ENCODE data around the gene ERMARD.
A peak's percentile ranks its signal among the peaks of the same experiment; 100 is the strongest.

The ERMARD gene

GRCh38 chr6:169783971-169784820 is 32.8 kb downstream of the ERMARD start:
- DNase-seq (ENCODE audit: low spot score) = no peak

GRCh38 chr6:169784821-169785340 is 33.5 kb downstream of the ERMARD start:
- no peak for DNase-seq (ENCODE audit: low spot score)

GRCh38 chr6:169785566-169785965 is 34.1 kb downstream of the ERMARD start:
- no peak for DNase-seq (ENCODE audit: low spot score)

- no peak for DNase-seq (ENCODE audit: low spot score)
Observed at GRCh38 chr6:169786349-169786748, 34.9 kb downstream of the ERMARD start.

GRCh38 chr6:169787797-169788196 is 36.4 kb downstream of the ERMARD start:
- no peak for DNase-seq (ENCODE audit: low spot score)

GRCh38 chr6:169788809-169789145 is 37.4 kb downstream of the ERMARD start:
- DNase-seq (ENCODE audit: low spot score) = no peak

GRCh38 chr6:169789146-169789943 is 37.9 kb downstream of the ERMARD start:
- no peak for DNase-seq (ENCODE audit: low spot score)

- peak; percentile 79 for DNase-seq (ENCODE audit: low spot score)
Observed at GRCh38 chr6:169789944-169790927, 38.8 kb downstream of the ERMARD start.

GRCh38 chr6:169791721-169792131 is 40.3 kb downstream of the ERMARD start:
- DNase-seq (ENCODE audit: low spot score) = no peak

GRCh38 chr6:169792306-169793015 is 41.0 kb downstream of the ERMARD start:
- DNase-seq (ENCODE audit: low spot score) = no peak

GRCh38 chr6:169793408-169793807 is 42.0 kb downstream of the ERMARD start:
- DNase-seq (ENCODE audit: low spot score) = no peak

- DNase-seq (ENCODE audit: low spot score) = no peak
Observed at GRCh38 chr6:169794317-169795055, 43.1 kb downstream of the ERMARD start.

GRCh38 chr6:169795196-169795595 is 43.8 kb downstream of the ERMARD start:
- no peak for DNase-seq (ENCODE audit: low spot score)

- DNase-seq (ENCODE audit: low spot score) = no peak
Observed at GRCh38 chr6:169798764-169799473, 47.5 kb downstream of the ERMARD start.

GRCh38 chr6:169799474-169799926 is 48.1 kb downstream of the ERMARD start:
- no peak for DNase-seq (ENCODE audit: low spot score)

GRCh38 chr6:169800116-169800667 is 48.8 kb downstream of the ERMARD start:
- DNase-seq (ENCODE audit: low spot score) = no peak

- peak; percentile 59 for DNase-seq (ENCODE audit: low spot score)
Observed at GRCh38 chr6:169800668-169801395, 49.4 kb downstream of the ERMARD start.

- DNase-seq (ENCODE audit: low spot score) = no peak
Observed at GRCh38 chr6:169801396-169802160, 50.2 kb downstream of the ERMARD start.

Measured in LoVo (cell line).